H9 (cell line): ENCODE measurements around the gene PHF20. TPM values are rescaled to one million over a fixed set of nuclear protein-coding genes. Genes with fewer than 3 reads are reported as not detected.
"Not testable (repeated sequence)": the region's sequence is repeated elsewhere in the genome, so short reads cannot be mapped to it uniquely, and the experiment has no call there.

Source experiments
- DNase-seq: peaks from one replicate; pipeline ENCODE4 v3.0.0-alpha.2; 2017
- H2AFZ ChIP-seq: one replicate; pipeline ENCODE4 v1.6.1; 2013; ENCODE audit warnings: mild to moderate bottlenecking, low read length, control low read depth, moderate library complexity
- H2AK5ac ChIP-seq: 2 replicates; pipeline ENCODE4 v1.6.1; 2013; ENCODE audit warnings: low read length, control low read depth, mixed read lengths; ENCODE audit not compliant: insufficient read length
- H2BK120ac ChIP-seq: one replicate; pipeline ENCODE4 v1.6.1; 2013; ENCODE audit warnings: low read depth, mild to moderate bottlenecking, low read length, control low read depth, inconsistent platforms; ENCODE audit not compliant: poor library complexity, severe bottlenecking
- H2BK12ac ChIP-seq: 2 replicates; pipeline ENCODE4 v1.6.1; 2013; ENCODE audit warnings: low read length, control low read depth, mixed read lengths, low read depth; ENCODE audit not compliant: insufficient read length
- H2BK15ac ChIP-seq: 2 replicates; pipeline ENCODE4 v1.6.1; 2013; ENCODE audit warnings: low read depth, low read length, control low read depth
- H2BK20ac ChIP-seq: one replicate; pipeline ENCODE4 v1.6.1; 2013; ENCODE audit warnings: low read depth, mild to moderate bottlenecking, low read length, control low read depth, inconsistent platforms; ENCODE audit not compliant: poor library complexity, severe bottlenecking
- H2BK5ac ChIP-seq: 2 replicates; pipeline ENCODE4 v1.6.1; 2013; ENCODE audit warnings: low read length, control low read depth, mixed read lengths; ENCODE audit not compliant: insufficient read length
- H3K14ac ChIP-seq: 2 replicates; pipeline ENCODE4 v1.6.1; 2013; ENCODE audit warnings: low read length, control low read depth; ENCODE audit not compliant: insufficient read depth
- H3K18ac ChIP-seq: 2 replicates; pipeline ENCODE4 v1.6.1; 2013; ENCODE audit warnings: low read depth, mild to moderate bottlenecking, mixed read lengths, low read length, control low read depth; ENCODE audit not compliant: insufficient read length
- H3K23ac ChIP-seq: 2 replicates; pipeline ENCODE4 v1.6.1; 2013; ENCODE audit warnings: low read length, control low read depth, mixed read lengths, low read depth; ENCODE audit not compliant: insufficient read length
- H3K23me2 ChIP-seq: 2 replicates; pipeline ENCODE4 v1.6.1; 2013; ENCODE audit warnings: low read depth, mild to moderate bottlenecking, mixed read lengths, low read length, control low read depth; ENCODE audit not compliant: insufficient read length, poor library complexity, severe bottlenecking
- H3K27ac ChIP-seq: 2 replicates; pipeline ENCODE4 v1.5.1; 2013; ENCODE audit warnings: low read length, control low read depth, mixed read lengths, low read depth; ENCODE audit not compliant: insufficient read length
- H3K27me3 ChIP-seq: 2 replicates; pipeline ENCODE4 v1.6.1; 2013; ENCODE audit warnings: low read length, control low read depth, inconsistent platforms; ENCODE audit not compliant: insufficient read depth
- H3K4ac ChIP-seq: 2 replicates; pipeline ENCODE4 v1.6.1; 2013; ENCODE audit warnings: low read depth, mild to moderate bottlenecking, control low read depth, inconsistent platforms, low read length, moderate library complexity
- H3K4me1 ChIP-seq: 2 replicates; pipeline ENCODE4 v1.6.1; 2013; ENCODE audit warnings: low read length, control low read depth, inconsistent platforms; ENCODE audit not compliant: insufficient read depth
- H3K4me2 ChIP-seq: 2 replicates; pipeline ENCODE4 v1.6.1; 2013; ENCODE audit warnings: low read length, control low read depth, mixed read lengths; ENCODE audit not compliant: insufficient read length, insufficient read depth
- H3K56ac ChIP-seq: 2 replicates; pipeline ENCODE4 v1.6.1; 2013; ENCODE audit warnings: low read depth, mild to moderate bottlenecking, mixed read lengths, low read length, control low read depth; ENCODE audit not compliant: insufficient read length
- H3K79me1 ChIP-seq: 2 replicates; pipeline ENCODE4 v1.6.1; 2013; ENCODE audit warnings: low read depth, mild to moderate bottlenecking, moderate library complexity, low read length, control low read depth, inconsistent platforms; ENCODE audit not compliant: insufficient read depth, poor library complexity, severe bottlenecking
- H3K79me2 ChIP-seq: 2 replicates; pipeline ENCODE4 v1.6.1; 2013; ENCODE audit warnings: low read length, control low read depth, inconsistent platforms; ENCODE audit not compliant: insufficient read depth
- H3K9ac ChIP-seq: 2 replicates; pipeline ENCODE4 v1.6.1; 2013; ENCODE audit warnings: low read length, control low read depth, mixed read lengths; ENCODE audit not compliant: insufficient read length; ENCODE audit errors: extremely low read depth
- H3K9me3 ChIP-seq: one replicate; pipeline ENCODE4 v1.6.1; 2013; ENCODE audit warnings: low read depth, low read length, inconsistent platforms; ENCODE audit not compliant: control insufficient read depth
- H3T11ph ChIP-seq: one replicate; pipeline ENCODE4 v1.6.1; 2013; ENCODE audit warnings: mild to moderate bottlenecking, low read length, control low read depth, inconsistent platforms
- H4K20me1 ChIP-seq: one replicate; pipeline ENCODE4 v1.6.1; 2013; ENCODE audit not compliant: control insufficient read depth, insufficient read length, insufficient read depth
- H4K5ac ChIP-seq: 2 replicates; pipeline ENCODE4 v1.6.1; 2013; ENCODE audit warnings: low read depth, mild to moderate bottlenecking, mixed read lengths, low read length, control low read depth; ENCODE audit not compliant: insufficient read length
- H4K8ac ChIP-seq: replicated peaks from 2 replicates; pipeline ENCODE4 v1.6.1; 2013; ENCODE audit warnings: low read length, control low read depth, mixed read lengths, low read depth; ENCODE audit not compliant: insufficient read length
- H4K91ac ChIP-seq: 2 replicates; pipeline ENCODE4 v1.6.1; 2013; ENCODE audit warnings: low read depth, mild to moderate bottlenecking, moderate library complexity, mixed read lengths, low read length, control low read depth; ENCODE audit not compliant: insufficient read length
- H3K27ac Mint-ChIP-seq, 3 experiments: 2 replicates in 2 of 3; 3 replicates in 1 of 3; pipeline ENCODE4 v1.8.0; 2020 to 2021; ENCODE audit warnings: mixed read lengths in 3 of 3, mild to moderate bottlenecking in 1 of 3, moderate library complexity in 1 of 3
- H3K27me3 Mint-ChIP-seq: 2 replicates; pipeline ENCODE4 v1.8.0; 2021; ENCODE audit warnings: low read depth, mild to moderate bottlenecking, moderate library complexity, mixed read lengths
- H3K36me3 Mint-ChIP-seq, 3 experiments: 2 replicates in 2 of 3; 3 replicates in 1 of 3; pipeline ENCODE4 v1.8.0; 2020 to 2021; ENCODE audit warnings: low read depth in 3 of 3, mixed read lengths in 3 of 3; ENCODE audit not compliant: insufficient read depth in 1 of 3
- H3K4me1 Mint-ChIP-seq, 2 experiments: 2 replicates each; pipeline ENCODE4 v1.8.0; 2020; ENCODE audit warnings: mixed read lengths in 2 of 2
- H3K4me3 Mint-ChIP-seq, 2 experiments: 2 replicates in 1 of 2; 3 replicates in 1 of 2; pipeline ENCODE4 v1.8.0; 2020 to 2021; ENCODE audit warnings: mild to moderate bottlenecking in 2 of 2, mixed read lengths in 2 of 2, moderate library complexity in 1 of 2
- H3K9me3 Mint-ChIP-seq, 2 experiments: 2 replicates in 1 of 2; 3 replicates in 1 of 2; pipeline ENCODE4 v1.8.0; 2020; ENCODE audit warnings: mild to moderate bottlenecking in 2 of 2, mixed read lengths in 2 of 2, moderate library complexity in 1 of 2
- WGBS: extraction: QIAGEN DNeasy Blood & Tissue Kit; methylation state at CpG from one replicate; pipeline ENCODE4 v1.1.7; 2013; ENCODE audit warnings: missing lambda C conversion rate, low lambda C conversion rate, mixed read lengths; ENCODE audit not compliant: insufficient read length; ENCODE audit errors: extremely low coverage; 5-methylcytosine and 5-hydroxymethylcytosine counted together
- total RNA-seq: library from RNA; stranded (reverse); gene quantifications from 2 replicates; pipeline ENCODE4 v1.2.1, GENCODE V29; 2021

The PHF20 gene
- total RNA-seq, 1 experiment from 2014 or later, result 50.3 TPM

DNA sequence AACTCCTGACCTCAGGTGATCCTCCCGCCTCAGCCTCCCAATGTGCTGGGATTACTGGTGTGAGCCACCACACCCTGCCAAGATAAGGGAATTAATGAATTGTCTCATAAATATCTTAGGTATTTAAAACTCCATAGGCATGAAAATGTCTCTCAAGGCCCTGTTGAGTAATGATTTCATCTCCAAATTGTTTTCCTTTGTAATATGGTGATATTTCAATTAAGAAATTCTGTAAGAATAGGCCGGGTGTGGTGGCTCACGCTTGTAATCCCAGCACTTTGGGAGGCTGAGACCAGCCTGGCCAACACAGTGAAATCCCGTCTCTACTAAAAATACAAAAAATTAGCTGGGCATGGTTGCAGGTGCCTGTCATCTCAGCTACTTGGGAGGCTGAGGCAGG is 13.7 kb downstream of the PHF20 start:
- not testable (repeated sequence) for H4K91ac ChIP-seq, H4K5ac ChIP-seq, H3K9me3 Mint-ChIP-seq, H3K23me2 ChIP-seq, H4K20me1 ChIP-seq, H2AK5ac ChIP-seq, H2BK120ac ChIP-seq, H3K4me3 Mint-ChIP-seq, H3K4me2 ChIP-seq, H3K14ac ChIP-seq, H3T11ph ChIP-seq, DNase-seq, H2BK12ac ChIP-seq, H2BK20ac ChIP-seq, H3K9me3 ChIP-seq, H3K4ac ChIP-seq, H2BK5ac ChIP-seq, H3K27me3 Mint-ChIP-seq, H3K56ac ChIP-seq, H3K79me1 ChIP-seq, H3K4me1 Mint-ChIP-seq, H3K4me1 ChIP-seq, H2BK15ac ChIP-seq, H4K8ac ChIP-seq, H3K27ac ChIP-seq, H2AFZ ChIP-seq, H3K18ac ChIP-seq, H3K79me2 ChIP-seq, H3K27me3 ChIP-seq, H3K27ac Mint-ChIP-seq, H3K23ac ChIP-seq, H3K9ac ChIP-seq
- WGBS, result no CpG with 5 or more reads among the region's 4 CpGs
- peaks cover 3 to 20% (median 17%) of the 10 kb centered on the region in 3 experiments; a peak in 5 of 7 replicates for H3K36me3 Mint-ChIP-seq
